ENCODE results near the gene EXOSC6. TPM values are rescaled to one million over a fixed set of nuclear protein-coding genes. Genes with fewer than 3 reads are reported as not detected.

The EXOSC6 gene
- polyA plus RNA-seq, 1 donor from 2014 or later: 56.6 TPM

- no peaks in the 10 kb centered on the region for H3K79me2 ChIP-seq (replicated peaks; ENCODE audit: insufficient read depth, low read length)
- no peaks in the 10 kb centered on the region for H3K36me3 ChIP-seq (ENCODE audit: insufficient read depth, low read length)
- no peaks in the 10 kb centered on the region for H3K9me3 ChIP-seq (ENCODE audit: low read length)
- no peak for TF ChIP-seq TAF1 (IDR thresholded peaks at IDR 0.05; ENCODE audit: low read depth)
- TF ChIP-seq EZH2 (IDR thresholded peaks at IDR 0.05; ENCODE audit: borderline replicate concordance, insufficient read depth, low read length, poor library complexity, severe bottlenecking): no peak
- no peak for TF ChIP-seq REST (IDR thresholded peaks at IDR 0.05; ENCODE audit: borderline replicate concordance)
- TF ChIP-seq SMC3 (conservative IDR thresholded peaks at IDR 0.05; ENCODE audit: poor library complexity): no peak
- TF ChIP-seq EP300 (conservative IDR thresholded peaks at IDR 0.05; ENCODE audit: poor library complexity, severe bottlenecking): no peak
- TF ChIP-seq RAD21 (conservative IDR thresholded peaks at IDR 0.05): no peak
- no peak for TF ChIP-seq CTCF (IDR thresholded peaks at IDR 0.05; ENCODE audit: poor library complexity, severe bottlenecking)
- no peak for TF ChIP-seq POLR2AphosphoS5 (IDR thresholded peaks at IDR 0.05)
- no peak for TF ChIP-seq MXI1 (conservative IDR thresholded peaks at IDR 0.05; ENCODE audit: poor library complexity, severe bottlenecking)
- no peak overlapping the region for H2AFZ ChIP-seq (ENCODE audit: low read depth, low read length)
- H3K27me3 ChIP-seq (ENCODE audit: insufficient read depth, low read depth, low read length): no peaks in the 10 kb centered on the region
- H3K4me3 ChIP-seq (ENCODE audit: low read length): no peak overlapping the region
- no peaks in the 10 kb centered on the region for H4K20me1 ChIP-seq (ENCODE audit: insufficient read depth)
- no peak overlapping the region for H3K27ac ChIP-seq (ENCODE audit: low read length)
- no peaks in the 10 kb centered on the region for H3K9me2 ChIP-seq (ENCODE audit: insufficient read depth, low read length)
- H3K4me2 ChIP-seq (ENCODE audit: low read length): no peak overlapping the region
- peaks cover 4% of the 10 kb centered on the region for H3F3A ChIP-seq (ENCODE audit: insufficient read depth, low read length, poor library complexity, severe bottlenecking)
- no peak overlapping the region for H3K9ac ChIP-seq (ENCODE audit: low read length)
Measured at GRCh38 chr16:70255574-70255973, 3.8 kb upstream of the EXOSC6 start.

- no peaks in the 10 kb centered on the region for H3K36me3 ChIP-seq (ENCODE audit: insufficient read depth, low read length)
- no peak overlapping the region for H3K4me2 ChIP-seq (ENCODE audit: low read length)
- TF ChIP-seq POLR2AphosphoS5 (IDR thresholded peaks at IDR 0.05) (no peak), TAF1 (IDR thresholded peaks at IDR 0.05; ENCODE audit: low read depth) (no peak), SMC3 (conservative IDR thresholded peaks at IDR 0.05; ENCODE audit: poor library complexity) (no peak), CTCF (IDR thresholded peaks at IDR 0.05; ENCODE audit: poor library complexity, severe bottlenecking) (no peak), EZH2 (IDR thresholded peaks at IDR 0.05; ENCODE audit: borderline replicate concordance, insufficient read depth, low read length, poor library complexity, severe bottlenecking) (no peak), EP300 (conservative IDR thresholded peaks at IDR 0.05; ENCODE audit: poor library complexity, severe bottlenecking) (no peak), RAD21 (conservative IDR thresholded peaks at IDR 0.05) (no peak), MXI1 (conservative IDR thresholded peaks at IDR 0.05; ENCODE audit: poor library complexity, severe bottlenecking) (no peak), REST (IDR thresholded peaks at IDR 0.05; ENCODE audit: borderline replicate concordance) (no peak)
- no peak overlapping the region for H2AFZ ChIP-seq (ENCODE audit: low read depth, low read length)
- no peak overlapping the region for H3K4me3 ChIP-seq (ENCODE audit: low read length)
- H3K27me3 ChIP-seq (ENCODE audit: insufficient read depth, low read depth, low read length): no peaks in the 10 kb centered on the region
- peaks cover 4% of the 10 kb centered on the region for H3F3A ChIP-seq (ENCODE audit: insufficient read depth, low read length, poor library complexity, severe bottlenecking)
- H3K27ac ChIP-seq (ENCODE audit: low read length): no peak overlapping the region
- H3K9me3 ChIP-seq (ENCODE audit: low read length): no peaks in the 10 kb centered on the region
- no peaks in the 10 kb centered on the region for H4K20me1 ChIP-seq (ENCODE audit: insufficient read depth)
- H3K79me2 ChIP-seq (replicated peaks; ENCODE audit: insufficient read depth, low read length): peaks cover 3% of the 10 kb centered on the region
- no peaks in the 10 kb centered on the region for H3K9me2 ChIP-seq (ENCODE audit: insufficient read depth, low read length)
- H3K9ac ChIP-seq (ENCODE audit: low read length): no peak overlapping the region
Measured at GRCh38 chr16:70254965-70255286, 3.2 kb upstream of the EXOSC6 start.
